HFFc6 (cell line): ENCODE results near the gene MVB12B. TPM values are rescaled to one million over a fixed set of nuclear protein-coding genes. Genes with fewer than 3 reads are reported as not detected.

Experiments
- DNase-seq: peaks from one replicate; pipeline ENCODE4 v3.0.0-alpha.2; 2018
- H3K27ac Mint-ChIP-seq: 2 replicates; pipeline ENCODE4 v1.8.0; 2020; ENCODE audit warnings: mild to moderate bottlenecking, mixed read lengths
- H3K27me3 Mint-ChIP-seq: 2 replicates; pipeline ENCODE4 v1.8.0; 2021; ENCODE audit warnings: mild to moderate bottlenecking, moderate library complexity, mixed read lengths; ENCODE audit not compliant: insufficient read depth
- H3K36me3 Mint-ChIP-seq: 2 replicates; pipeline ENCODE4 v1.8.0; 2021; ENCODE audit warnings: low read depth, mixed read lengths
- H3K4me1 Mint-ChIP-seq: 2 replicates; pipeline ENCODE4 v1.8.0; 2020; ENCODE audit warnings: low read depth, mixed read lengths
- H3K4me3 Mint-ChIP-seq: 2 replicates; pipeline ENCODE4 v1.8.0; 2020; ENCODE audit warnings: mild to moderate bottlenecking, moderate library complexity, mixed read lengths
- H3K9me3 Mint-ChIP-seq: 2 replicates; pipeline ENCODE4 v1.8.0; 2020; ENCODE audit warnings: mild to moderate bottlenecking, mixed read lengths
- CTCF ChIP-seq: fragments of 200-600 bp; sonication (generic); IDR thresholded peaks from 2 replicates; pipeline ENCODE4 v1.5.0; 2021; ENCODE audit warnings: antibody characterized with exemption, mild to moderate bottlenecking
- total RNA-seq, 6 experiments: library from RNA; stranded (reverse); fragmentation: NEBNext Ultra II Directional; extraction: Animal tissue kit (Norgen Biotek cat#: 25700); gene quantifications; 2 replicates in 1 of 6; 3 replicates in 5 of 6; pipeline ENCODE4 v1.2.3, GENCODE V29; 2021

MVB12B gene
- total RNA-seq, 6 experiments from 2014 or later, result 4.4 to 8.3 (median 6.7) TPM

DNA sequence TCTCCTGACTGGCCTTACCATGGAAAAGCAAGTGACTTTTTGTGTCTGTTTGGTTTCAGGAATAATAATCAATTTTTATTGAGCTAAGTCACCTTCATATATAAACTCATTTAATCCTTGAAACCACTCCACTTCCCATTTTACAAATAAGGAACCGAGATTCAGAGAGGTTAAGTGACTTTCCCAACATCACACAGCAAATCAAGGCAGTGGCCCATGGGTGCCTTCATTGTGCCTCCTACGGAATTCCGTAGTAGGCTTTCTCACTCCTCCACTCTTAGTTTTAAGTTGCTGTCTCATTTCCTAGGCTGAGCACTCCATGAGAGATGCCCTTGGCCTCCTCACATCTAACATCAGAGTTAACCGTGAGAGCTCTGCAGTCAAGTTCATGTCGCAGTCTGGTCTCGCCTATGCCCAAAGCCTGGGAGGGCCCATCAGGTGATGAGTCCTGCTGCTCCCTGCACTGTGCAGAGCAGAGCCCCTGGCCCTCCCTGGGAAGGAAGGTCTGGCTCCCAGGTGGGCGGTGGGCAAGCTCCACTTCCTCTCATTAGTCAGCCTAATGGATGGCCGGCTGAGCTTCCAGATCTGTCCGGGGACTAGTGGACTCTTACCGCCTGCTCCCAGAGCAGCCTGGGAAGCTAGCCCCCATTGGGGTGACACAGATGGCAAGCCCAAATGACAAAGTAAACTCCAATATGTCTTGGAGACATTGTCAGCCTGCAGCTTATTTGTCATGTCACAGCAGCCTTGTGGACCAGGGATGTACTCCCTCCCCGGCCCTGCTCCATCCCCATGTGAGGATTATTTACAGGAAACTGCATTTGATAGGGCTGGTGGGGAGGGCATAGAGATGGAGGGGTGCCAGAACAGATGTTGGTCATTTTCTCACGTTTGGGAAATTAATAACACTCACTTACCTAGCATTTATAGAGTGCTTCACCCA, 123.4 kb downstream of the MVB12B start:
- no peak overlapping the region for H3K4me3 Mint-ChIP-seq
- no peaks in the 10 kb centered on the region for H3K4me1 Mint-ChIP-seq
- no peaks in the 10 kb centered on the region for H3K9me3 Mint-ChIP-seq
- DNase-seq, result no peak
- no peak overlapping the region for H3K27ac Mint-ChIP-seq
- H3K36me3 Mint-ChIP-seq, result no peaks in the 10 kb centered on the region
- no peak for TF ChIP-seq CTCF
- peaks cover 3% of the 10 kb centered on the region for H3K27me3 Mint-ChIP-seq

DNA sequence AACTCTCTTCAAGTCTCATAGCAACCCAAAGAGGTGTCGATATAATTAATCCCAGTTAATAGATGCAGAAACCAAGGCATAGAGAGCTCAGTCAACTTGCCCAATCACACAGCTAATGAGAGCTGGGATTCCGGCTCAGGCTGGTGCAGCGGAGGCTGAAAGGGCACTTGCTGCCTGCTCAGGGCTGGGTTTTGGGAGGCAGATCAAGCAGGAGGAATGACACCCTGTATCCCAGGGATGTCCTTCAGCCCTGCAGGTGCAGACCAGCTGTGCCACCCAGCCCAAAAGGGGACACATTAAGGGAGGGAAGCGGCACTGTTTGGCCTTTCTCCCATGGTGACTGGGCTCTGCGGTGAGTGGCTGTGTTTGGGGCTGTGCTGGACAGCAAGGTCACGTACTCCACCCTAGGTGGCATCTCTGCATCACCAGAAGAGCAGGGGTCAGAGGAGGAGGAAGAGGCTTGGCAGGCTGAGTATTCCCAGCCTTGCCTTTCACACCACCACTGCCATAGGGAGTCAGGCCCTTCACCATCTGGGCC, 124.1 kb downstream of the MVB12B start:
- no peak for DNase-seq
- H3K36me3 Mint-ChIP-seq, result no peaks in the 10 kb centered on the region
- no peak overlapping the region for H3K4me3 Mint-ChIP-seq
- no peaks in the 10 kb centered on the region for H3K4me1 Mint-ChIP-seq
- H3K27ac Mint-ChIP-seq, result no peak overlapping the region
- no peak for TF ChIP-seq CTCF
- no peaks in the 10 kb centered on the region for H3K9me3 Mint-ChIP-seq
- peaks cover 3% of the 10 kb centered on the region for H3K27me3 Mint-ChIP-seq

- Mint-ChIP-seq H3K4me3 (no peak overlapping the region), H3K27me3 (peaks cover 3% of the 10 kb centered on the region), H3K9me3 (no peaks in the 10 kb centered on the region), H3K27ac (no peak overlapping the region), H3K36me3 (no peaks in the 10 kb centered on the region), H3K4me1 (no peaks in the 10 kb centered on the region; the same call in 1 of the 2 replicates)
- TF ChIP-seq CTCF, result no peak
- DNase-seq, result no peak
Observed at GRCh38 chr9:126451316-126451885, 124.8 kb downstream of the MVB12B start.

- no peak overlapping the region for H3K27ac Mint-ChIP-seq
- no peak overlapping the region for H3K4me3 Mint-ChIP-seq
- no peaks in the 10 kb centered on the region for H3K36me3 Mint-ChIP-seq
- no peak for DNase-seq
- H3K4me1 Mint-ChIP-seq, result no peaks in the 10 kb centered on the region; the same call in 1 of the 2 replicates
- no peaks in the 10 kb centered on the region for H3K9me3 Mint-ChIP-seq
- H3K27me3 Mint-ChIP-seq, result peaks cover 3% of the 10 kb centered on the region
- no peak for TF ChIP-seq CTCF
Observed at GRCh38 chr9:126452106-126452505, 125.5 kb downstream of the MVB12B start.

- no peaks in the 10 kb centered on the region for H3K36me3 Mint-ChIP-seq
- H3K4me3 Mint-ChIP-seq, result no peak overlapping the region
- H3K9me3 Mint-ChIP-seq, result no peaks in the 10 kb centered on the region
- DNase-seq, result no peak
- TF ChIP-seq CTCF, result no peak
- no peaks in the 10 kb centered on the region; the same call in 1 of the 2 replicates for H3K4me1 Mint-ChIP-seq
- H3K27ac Mint-ChIP-seq, result no peak overlapping the region
- peaks cover 3% of the 10 kb centered on the region for H3K27me3 Mint-ChIP-seq
Observed at GRCh38 chr9:126453156-126453963, 126.7 kb downstream of the MVB12B start.
